Tibial nerve (tissue), 4 donors: ENCODE results near the gene ICAM5. TPM values are rescaled to one million over a fixed set of nuclear protein-coding genes. Genes with fewer than 3 reads are reported as not detected.
A peak's percentile ranks its signal among the peaks of the same experiment; 100 is the strongest.

Source experiments
- DNase-seq, 2 donors: peaks; one replicate each; pipeline ENCODE4 v3.0.0-alpha.2; 2019; ENCODE audit warnings: low spot score in 2 of 2
- H3K27ac ChIP-seq, 4 donors: fragments of 200-600 bp; sonication (generic) in 3 of 4; one replicate each; pipeline ENCODE4 v1.5.1; 2017 to 2019; ENCODE audit warnings: mild to moderate bottlenecking in 1 of 4
- H3K27me3 ChIP-seq, 2 donors: fragments of 200-600 bp; sonication (generic) in 1 of 2; one replicate each; pipeline versions ENCODE4 v1.5.1 to v1.6.0; 2017 to 2019
- H3K36me3 ChIP-seq, 3 donors: fragments of 200-600 bp; sonication (generic); one replicate each; pipeline ENCODE4 v1.5.1; 2018 to 2019
- H3K4me1 ChIP-seq, 4 donors: fragments of 200-600 bp; sonication (generic) in 3 of 4; one replicate each; pipeline ENCODE4 v1.5.1; 2017 to 2019
- H3K4me3 ChIP-seq, 4 donors: fragments of 200-600 bp; sonication (generic) in 3 of 4; one replicate each; pipeline ENCODE4 v1.5.1; 2017 to 2019; ENCODE audit warnings: mild to moderate bottlenecking in 1 of 4, moderate library complexity in 1 of 4
- H3K9me3 ChIP-seq, 4 donors: fragments of 200-600 bp; sonication (generic) in 3 of 4; one replicate each; pipeline ENCODE4 v1.5.1; 2017 to 2019
- CTCF ChIP-seq, 5 experiments: fragments of 200-600 bp in 3 of 5; fragments of 450-650 bp in 2 of 5; sonication (generic) in 3 of 5; IDR thresholded peaks; one replicate each; pipeline ENCODE4 v1.5.1; 2016 to 2019; ENCODE audit warnings: antibody characterized with exemption in 5 of 5, mild to moderate bottlenecking in 3 of 5, moderate library complexity in 2 of 5
- EP300 ChIP-seq, 2 donors: sonication (generic); formaldehyde crosslinking; IDR thresholded peaks; one replicate each; pipeline ENCODE4 v1.6.1; 2017; ENCODE audit warnings: antibody characterized with exemption in 2 of 2, mild to moderate bottlenecking in 1 of 2
- POLR2A ChIP-seq, 2 donors: fragments of 450-650 bp; IDR thresholded peaks; one replicate each; pipeline ENCODE4 v1.6.1; 2017; ENCODE audit warnings: antibody characterized with exemption in 2 of 2, mild to moderate bottlenecking in 2 of 2, moderate library complexity in 2 of 2
- WGBS, 2 donors: methylation state at CpG; one replicate each; pipeline ENCODE4 v1.1.5; 2018; 5-methylcytosine and 5-hydroxymethylcytosine counted together
- total RNA-seq, 4 donors: library from RNA; depleted of rRNA; stranded (reverse); fragments of >200 nt; gene quantifications; one replicate each; pipeline ENCODE4 v1.1.0, GENCODE V29; 2016

The ICAM5 gene
- total RNA-seq, 4 donors from 2014 or later, result 0.21 to 2.7 (median 0.93) TPM

GRCh38 chr19:10288662-10289166 is 1.0 kb upstream of the ICAM5 start:
- Histone ChIP-seq H3K27ac (no peak overlapping the region), H3K36me3 (peaks cover 0 to 23% (median 4%) of the 10 kb centered on the region in 3 donors), H3K4me3 (peak overlapping the region in 1 of 4 donors; percentile 30), H3K27me3 (peaks cover 3 to 71% of the 10 kb centered on the region in 2 donors), H3K4me1 (peaks cover 0 to 74% (median 51%) of the 10 kb centered on the region in 4 donors), H3K9me3 (no peaks in the 10 kb centered on the region)
- no peak for DNase-seq
- 3% methylated on average over 17 to 23 of the region's 23 CpGs for WGBS, 2 donors
- no peak for TF ChIP-seq POLR2A (IDR thresholded peaks at IDR 0.05)
- TF ChIP-seq CTCF (IDR thresholded peaks at IDR 0.05), result no peak

GRCh38 chr19:10289167-10289835 is 451 bp upstream of the ICAM5 start:
- DNase-seq, result no peak
- H3K4me1 ChIP-seq, result peaks cover 0 to 76% (median 51%) of the 10 kb centered on the region in 4 donors
- TF ChIP-seq POLR2A (IDR thresholded peaks at IDR 0.05) (no peak), CTCF (IDR thresholded peaks at IDR 0.05) (no peak), EP300 (IDR thresholded peaks at IDR 0.05) (no peak)
- 1 to 2% methylated on average over 26 to 44 of the region's 50 CpGs for WGBS, 2 donors
- peak overlapping the region in 2 of 4 donors; percentile 16 to 30 for H3K4me3 ChIP-seq
- no peaks in the 10 kb centered on the region for H3K9me3 ChIP-seq
- peaks cover 3 to 77% of the 10 kb centered on the region in 2 donors for H3K27me3 ChIP-seq
- peaks cover 0 to 17% (median 1%) of the 10 kb centered on the region in 3 donors for H3K36me3 ChIP-seq
- no peak overlapping the region for H3K27ac ChIP-seq

- Histone ChIP-seq H3K36me3 (peaks cover 0 to 6% (median 0%) of the 10 kb centered on the region in 3 donors), H3K27ac (no peak overlapping the region), H3K4me1 (peaks cover 0 to 86% (median 53%) of the 10 kb centered on the region in 4 donors), H3K27me3 (peaks cover 3 to 88% of the 10 kb centered on the region in 2 donors), H3K4me3 (peak overlapping the region in 3 of 4 donors; percentile 19 to 43 (median 31)), H3K9me3 (no peaks in the 10 kb centered on the region)
- 1% methylated on average over 30 of the region's 30 CpGs for WGBS, 2 donors
- TF ChIP-seq EP300 (IDR thresholded peaks at IDR 0.05), result no peak
- no peak for TF ChIP-seq CTCF (IDR thresholded peaks at IDR 0.05)
- no peak for TF ChIP-seq POLR2A (IDR thresholded peaks at IDR 0.05)
- DNase-seq, result no peak
These were observed 664 bp downstream of the ICAM5 start for GRCh38 chr19:10290357-10290875.

- Histone ChIP-seq H3K9me3 (no peaks in the 10 kb centered on the region), H3K4me3 (peak overlapping the region in 3 of 4 donors; percentile 19 to 43 (median 31)), H3K36me3 (peaks cover 0 to under 1% (median 0%) of the 10 kb centered on the region in 3 donors), H3K27me3 (peaks cover 3 to 94% of the 10 kb centered on the region in 2 donors), H3K4me1 (peaks cover 0 to 92% (median 56%) of the 10 kb centered on the region in 4 donors), H3K27ac (no peak overlapping the region)
- DNase-seq, result no peak
- no peak for TF ChIP-seq CTCF (IDR thresholded peaks at IDR 0.05)
- TF ChIP-seq POLR2A (IDR thresholded peaks at IDR 0.05), result no peak
- TF ChIP-seq EP300 (IDR thresholded peaks at IDR 0.05), result no peak
- WGBS, 2 donors, result 0 to 3% methylated on average over 9 to 47 of the region's 57 CpGs
These were observed 1.3 kb downstream of the ICAM5 start for GRCh38 chr19:10290876-10291553.
